LNCaP clone FGC (cell line): Measurements from ENCODE around the gene IFIH1.

Experiments
- DNase-seq: peaks from one replicate; pipeline ENCODE4 v3.0.0-alpha.2; 2011; ENCODE audit warnings: low read depth
- H3K4me3 ChIP-seq: 2 replicates; pipeline ENCODE4 v1.5.1; 2011; ENCODE audit warnings: mild to moderate bottlenecking, low read depth, low read length, control low read depth
- CTCF ChIP-seq: IDR thresholded peaks from 2 replicates; pipeline ENCODE4 v1.5.1; 2012; ENCODE audit warnings: mild to moderate bottlenecking; ENCODE audit not compliant: control insufficient read depth, insufficient read depth; ENCODE audit errors: extremely low read depth

IFIH1 gene

DNA sequence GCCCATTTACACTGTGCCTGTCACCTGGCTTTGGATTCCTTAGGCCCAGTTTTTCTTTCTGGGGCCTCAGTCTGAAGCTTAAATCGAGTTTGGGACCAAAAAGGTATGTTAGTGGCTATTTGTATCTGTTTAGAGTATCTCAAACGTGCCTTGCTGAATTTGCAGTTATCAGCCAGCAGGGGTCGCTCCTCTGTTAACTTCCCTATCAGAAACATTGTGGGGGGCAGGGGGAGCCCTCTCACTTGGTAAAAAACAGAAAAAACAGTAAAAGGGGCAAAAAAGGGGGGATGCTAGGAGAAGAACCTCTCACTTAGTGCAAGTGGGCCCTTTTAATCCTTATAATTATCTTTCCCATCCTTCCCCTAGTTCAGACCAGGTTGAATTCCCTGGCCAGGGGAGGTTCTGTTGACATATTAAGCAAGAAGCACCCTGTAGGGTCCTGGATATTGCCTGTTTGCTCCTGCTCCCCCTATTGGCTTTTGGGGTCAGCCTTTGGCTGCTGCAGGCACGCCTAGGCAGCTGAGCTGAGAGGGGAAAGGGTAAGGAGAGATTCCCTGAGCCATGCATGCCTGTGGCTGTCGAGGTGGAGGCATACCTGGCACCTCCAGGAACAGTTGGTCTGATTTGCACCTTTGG is 8.8 kb upstream of the IFIH1 start:
- no peak overlapping the region for H3K4me3 ChIP-seq
- TF ChIP-seq CTCF: no peak
- DNase-seq: no peak

GRCh38 chr2:162324953-162325352 is 6.5 kb upstream of the IFIH1 start:
- no peak overlapping the region for H3K4me3 ChIP-seq
- no peak for DNase-seq
- TF ChIP-seq CTCF: no peak

GRCh38 chr2:162320864-162321517 is 2.5 kb upstream of the IFIH1 start:
- H3K4me3 ChIP-seq: no peak overlapping the region
- no peak for DNase-seq
- no peak for TF ChIP-seq CTCF

DNA sequence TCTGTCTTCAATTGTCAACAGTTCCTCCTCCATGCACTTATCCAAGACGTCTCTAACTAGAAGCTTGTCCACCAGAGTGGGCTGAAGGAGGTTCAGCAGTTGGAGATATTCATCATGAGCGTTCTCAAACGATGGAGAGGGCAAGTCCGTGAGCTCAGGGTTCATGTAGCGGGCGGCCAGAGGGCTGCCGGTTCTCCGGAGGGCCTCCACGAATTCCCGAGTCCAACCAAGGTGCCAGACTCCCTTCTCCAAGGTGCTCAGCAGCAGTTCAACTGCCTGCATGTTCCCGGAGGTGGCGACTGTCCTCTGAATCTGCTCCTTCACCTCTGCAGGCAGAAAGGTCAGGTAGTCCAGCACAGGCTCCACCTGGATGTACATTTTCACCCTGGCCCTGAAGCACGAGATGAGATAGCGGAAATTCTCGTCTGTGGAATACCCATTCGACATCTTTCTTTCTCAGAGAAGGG is 590 bp downstream of the IFIH1 start:
- no peak for DNase-seq
- peak overlapping the region; percentile 72 for H3K4me3 ChIP-seq
- TF ChIP-seq CTCF: 0 out of 2 replicates have a peak, but pooled peaks have one; percentile 0

DNA sequence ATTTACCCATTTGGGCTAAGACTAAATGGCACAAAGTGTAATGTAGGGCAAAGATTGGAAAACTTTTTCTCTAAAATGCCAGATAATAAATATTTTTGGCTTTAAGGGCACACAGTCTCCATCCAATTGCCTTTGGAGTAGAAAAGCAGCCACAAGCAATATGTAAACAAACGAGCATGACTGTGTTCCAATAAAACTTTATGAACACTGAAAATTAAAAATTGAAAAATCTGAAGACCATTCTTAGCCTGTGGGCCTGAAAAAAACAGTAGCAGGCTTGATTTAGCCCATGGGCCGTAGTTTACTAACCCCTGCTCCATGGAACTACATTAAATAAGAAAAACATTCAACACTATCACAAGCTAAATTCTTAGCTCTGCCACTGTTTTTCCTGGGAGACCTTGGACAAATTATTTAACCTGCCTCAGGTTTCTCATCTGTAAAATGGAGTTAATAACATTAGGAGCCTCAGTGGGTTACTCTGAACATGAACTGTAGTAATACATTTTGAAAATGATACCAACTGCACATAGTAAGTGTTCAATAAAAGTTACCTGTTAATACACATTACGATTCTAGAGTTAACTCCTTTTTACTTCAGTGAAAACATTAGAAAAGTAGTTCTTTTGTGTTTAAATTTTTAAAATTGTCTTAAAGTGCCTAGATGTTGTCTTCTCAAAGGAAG is 1.3 kb downstream of the IFIH1 start:
- DNase-seq: no peak
- peak overlapping the region; percentile 72 for H3K4me3 ChIP-seq
- TF ChIP-seq CTCF: no peak

DNA sequence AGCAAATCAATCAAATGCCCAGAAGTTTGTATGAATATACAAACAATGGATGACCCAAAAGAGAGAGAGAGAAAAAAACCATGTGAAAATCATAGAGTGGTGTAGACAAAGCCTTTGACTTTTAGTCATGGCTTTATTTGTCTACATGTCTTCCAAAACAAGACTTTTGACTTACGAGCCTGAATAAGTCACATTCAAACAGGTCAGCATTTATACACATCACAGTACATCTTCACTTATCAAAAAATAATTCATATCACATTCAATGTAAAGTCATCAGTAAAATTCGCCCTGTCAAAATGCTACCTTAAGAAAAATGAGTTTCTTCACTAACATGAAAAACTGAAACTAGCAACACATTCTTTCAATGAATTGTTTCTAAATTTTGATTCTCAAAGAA is 1.9 kb downstream of the IFIH1 start:
- TF ChIP-seq CTCF: no peak
- H3K4me3 ChIP-seq: no peak overlapping the region
- DNase-seq: no peak
